Astrocyte of the spinal cord (primary cell): ENCODE data around the gene OLFML2B.

ENCODE experiments used
- DNase-seq: peaks from one replicate; pipeline ENCODE4 v3.0.0; 2011; ENCODE audit warnings: low read depth, low spot score
- H3K4me3 ChIP-seq: 2 replicates; pipeline ENCODE4 v1.5.1; 2011; ENCODE audit warnings: low read depth, mild to moderate bottlenecking, low read length, moderate library complexity
- in situ Hi-C: cut with HindIII; loops from 2 replicates; pipeline ENCODE4 v1.10.0; 2017; ENCODE audit warnings: low sequenced_read_pairs
- TF ChIP-seq, protein P1 (sequence below): IDR thresholded peaks from 2 replicates; pipeline ENCODE4 v1.5.1; 2012; ENCODE audit warnings: low read depth, mild to moderate bottlenecking, low read length, inconsistent platforms

Gene OLFML2B

DNA sequence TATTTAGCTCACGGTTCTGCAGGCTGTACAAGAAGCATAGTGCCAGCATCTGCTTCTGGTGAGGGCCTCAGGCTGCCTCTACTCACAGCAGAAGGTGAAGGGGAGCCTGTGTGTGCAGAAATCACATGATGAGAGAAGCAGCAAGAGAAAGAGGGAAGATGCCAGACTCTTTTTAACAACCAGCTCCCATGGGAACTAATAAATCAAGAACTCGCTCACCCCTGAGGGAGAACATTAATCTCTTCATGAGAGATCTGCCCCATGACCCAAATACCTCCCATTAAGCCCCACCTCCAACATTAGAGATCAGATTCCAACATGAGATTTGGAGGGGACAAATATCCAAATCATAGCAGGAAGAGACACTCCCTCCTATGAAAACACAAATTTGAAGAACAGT lies 74.1 kb downstream of the OLFML2B start:
- no peak for DNase-seq
- TF ChIP-seq, protein P1, sequence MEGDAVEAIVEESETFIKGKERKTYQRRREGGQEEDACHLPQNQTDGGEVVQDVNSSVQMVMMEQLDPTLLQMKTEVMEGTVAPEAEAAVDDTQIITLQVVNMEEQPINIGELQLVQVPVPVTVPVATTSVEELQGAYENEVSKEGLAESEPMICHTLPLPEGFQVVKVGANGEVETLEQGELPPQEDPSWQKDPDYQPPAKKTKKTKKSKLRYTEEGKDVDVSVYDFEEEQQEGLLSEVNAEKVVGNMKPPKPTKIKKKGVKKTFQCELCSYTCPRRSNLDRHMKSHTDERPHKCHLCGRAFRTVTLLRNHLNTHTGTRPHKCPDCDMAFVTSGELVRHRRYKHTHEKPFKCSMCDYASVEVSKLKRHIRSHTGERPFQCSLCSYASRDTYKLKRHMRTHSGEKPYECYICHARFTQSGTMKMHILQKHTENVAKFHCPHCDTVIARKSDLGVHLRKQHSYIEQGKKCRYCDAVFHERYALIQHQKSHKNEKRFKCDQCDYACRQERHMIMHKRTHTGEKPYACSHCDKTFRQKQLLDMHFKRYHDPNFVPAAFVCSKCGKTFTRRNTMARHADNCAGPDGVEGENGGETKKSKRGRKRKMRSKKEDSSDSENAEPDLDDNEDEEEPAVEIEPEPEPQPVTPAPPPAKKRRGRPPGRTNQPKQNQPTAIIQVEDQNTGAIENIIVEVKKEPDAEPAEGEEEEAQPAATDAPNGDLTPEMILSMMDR, result no peak
- no peak overlapping the region for H3K4me3 ChIP-seq
- in situ Hi-C loops, result no loop called here

DNA sequence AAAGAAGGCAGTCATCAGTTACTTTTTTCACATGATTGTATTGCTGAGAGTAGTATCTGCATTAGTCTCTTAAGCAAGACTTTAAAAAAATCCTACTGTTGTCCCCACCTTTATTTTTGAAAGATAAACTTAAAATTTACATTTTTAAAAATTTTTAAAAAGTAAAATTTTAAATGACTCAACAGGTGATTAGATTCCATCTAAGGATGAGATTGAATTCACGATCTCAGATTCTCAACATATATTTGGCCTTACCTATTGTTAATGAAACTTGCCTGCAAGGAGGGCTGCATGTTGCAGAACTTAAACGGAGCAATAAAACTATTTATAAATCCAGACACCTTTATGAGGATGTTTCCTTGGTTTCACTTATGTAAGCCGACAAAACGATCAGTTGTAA lies 75.2 kb downstream of the OLFML2B start:
- TF ChIP-seq, protein P1, result no peak
- in situ Hi-C loops, result no loop called here
- H3K4me3 ChIP-seq, result no peak overlapping the region
- DNase-seq, result no peak

DNA sequence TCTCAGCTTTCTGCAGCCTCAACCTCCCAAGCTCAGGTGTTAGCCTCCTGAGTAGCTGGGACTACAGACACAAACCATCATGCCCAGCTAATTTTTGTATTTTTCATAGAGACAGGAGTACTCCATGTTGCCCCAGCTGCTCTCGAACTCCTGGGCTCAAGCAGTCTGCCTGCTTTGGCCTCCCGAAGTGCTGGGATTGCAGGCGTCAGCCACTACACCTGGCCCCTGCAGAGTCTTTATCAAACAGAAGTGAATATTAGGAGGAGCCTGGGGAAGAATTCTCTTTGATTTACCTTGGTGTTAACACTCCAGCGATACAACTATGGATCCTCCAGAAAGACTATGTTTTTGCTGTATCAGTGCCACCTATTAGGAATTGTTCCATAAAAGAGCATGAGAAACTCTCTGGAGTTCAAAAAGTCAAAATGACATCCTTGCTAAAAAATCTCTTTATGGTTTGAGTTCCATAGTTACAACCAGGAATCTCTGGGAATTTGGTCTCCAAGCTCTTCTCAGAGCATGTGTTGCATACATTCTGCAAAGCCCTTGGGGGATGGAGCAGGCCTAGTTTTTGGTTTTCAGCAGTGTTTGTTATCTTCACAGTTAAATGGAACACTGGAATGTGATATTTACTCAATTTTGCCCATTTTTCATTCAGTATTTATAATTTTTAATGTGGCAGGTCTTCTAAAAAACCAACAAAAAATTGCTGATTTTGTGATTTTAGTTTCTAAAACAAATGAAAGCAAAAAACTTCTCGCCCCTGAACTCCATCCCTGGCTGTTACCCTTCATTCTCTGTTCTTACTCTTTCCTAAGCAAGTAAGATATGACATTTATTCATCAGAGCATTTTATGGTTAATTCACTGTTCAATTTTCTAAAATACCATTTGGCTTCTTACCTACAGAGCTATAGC lies 77.3 kb downstream of the OLFML2B start:
- in situ Hi-C loops, result no loop called here
- TF ChIP-seq, protein P1, result no peak
- H3K4me3 ChIP-seq, result no peak overlapping the region
- peak; percentile 66 for DNase-seq

DNA sequence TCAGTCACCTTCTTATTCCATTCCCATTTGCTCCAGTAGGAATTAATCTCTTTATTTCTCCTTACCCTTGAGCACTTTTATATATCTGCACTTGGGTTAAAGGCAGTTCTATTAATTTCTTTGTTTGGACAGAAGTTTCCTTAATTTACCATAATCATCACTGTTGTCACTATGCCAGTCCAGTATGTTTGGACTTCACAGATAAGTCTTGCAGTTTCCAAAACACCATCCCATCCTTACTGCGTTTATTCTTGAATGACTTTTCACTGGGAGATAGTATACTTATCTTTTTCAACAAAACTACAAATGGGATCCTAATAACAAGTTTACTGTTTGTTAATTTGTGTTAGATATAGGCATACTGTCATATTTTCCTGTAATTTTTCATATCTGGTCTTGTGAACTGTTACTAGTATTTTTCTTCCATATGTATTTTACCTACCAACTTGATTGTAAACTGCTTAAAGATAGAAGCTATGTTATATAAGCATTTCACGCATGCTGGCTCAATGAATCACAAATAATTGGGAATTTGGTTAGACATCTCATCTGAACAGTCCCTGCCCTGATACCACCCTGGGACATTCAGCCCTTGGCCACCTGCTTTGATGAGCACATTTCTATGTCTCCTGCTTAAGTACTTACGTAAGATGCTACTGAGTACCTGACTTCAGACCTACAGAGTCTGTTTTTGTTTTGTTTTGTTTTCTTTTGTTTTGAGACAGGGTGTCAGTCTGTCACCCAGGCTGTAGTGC lies 78.2 kb downstream of the OLFML2B start:
- TF ChIP-seq, protein P1, result no peak
- H3K4me3 ChIP-seq, result no peak overlapping the region
- in situ Hi-C loops, result no loop called here
- no peak for DNase-seq

DNA sequence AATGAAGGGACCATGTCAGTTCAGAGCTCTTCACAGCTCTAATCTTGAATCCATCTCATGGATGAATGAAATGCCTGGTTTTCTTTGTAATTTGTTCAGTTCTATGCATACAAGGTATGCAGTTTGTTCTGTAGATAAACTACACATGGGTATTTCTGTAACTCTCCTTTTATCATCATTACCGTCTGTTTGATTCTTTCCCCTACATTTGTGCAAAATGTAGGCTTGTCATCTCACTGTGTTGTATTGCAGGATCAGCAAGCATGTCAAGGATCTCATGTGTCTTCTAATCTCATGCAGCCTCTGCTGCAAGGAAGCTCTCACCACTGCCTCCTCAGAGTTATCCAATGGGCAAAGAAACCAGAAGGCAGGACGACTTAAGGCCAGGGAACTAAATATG lies 79.3 kb downstream of the OLFML2B start:
- DNase-seq, result no peak
- TF ChIP-seq, protein P1, result no peak
- in situ Hi-C loops, result no loop called here
- no peak overlapping the region for H3K4me3 ChIP-seq

DNA sequence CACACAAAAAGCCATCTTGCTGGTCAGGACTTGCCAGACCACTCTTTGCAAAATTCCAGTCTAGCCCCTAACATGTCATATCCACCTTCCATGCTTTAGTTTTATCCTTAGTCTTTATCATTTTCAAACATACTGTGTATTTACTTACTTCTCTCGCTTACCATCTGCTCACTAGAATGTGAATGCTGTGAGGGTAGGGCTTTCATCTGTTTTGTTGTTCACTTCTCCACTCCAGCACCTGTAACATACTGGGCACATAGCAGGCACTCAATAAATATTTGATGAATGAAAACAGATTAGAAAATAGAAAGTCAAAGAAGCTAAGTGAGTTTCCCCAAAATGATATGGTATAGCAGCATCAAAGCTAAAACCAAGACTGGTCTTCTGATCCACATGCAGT lies 79.9 kb downstream of the OLFML2B start:
- DNase-seq, result no peak
- TF ChIP-seq, protein P1, result no peak
- H3K4me3 ChIP-seq, result no peak overlapping the region
- in situ Hi-C loops, result no loop called here
